COLO829 (cell line): ENCODE measurements around the gene PLA2R1.

ENCODE experiments used
- DNase-seq: peaks from one replicate; pipeline ENCODE4 v3.0.0; 2012; ENCODE audit warnings: low spot score

Gene PLA2R1

DNA sequence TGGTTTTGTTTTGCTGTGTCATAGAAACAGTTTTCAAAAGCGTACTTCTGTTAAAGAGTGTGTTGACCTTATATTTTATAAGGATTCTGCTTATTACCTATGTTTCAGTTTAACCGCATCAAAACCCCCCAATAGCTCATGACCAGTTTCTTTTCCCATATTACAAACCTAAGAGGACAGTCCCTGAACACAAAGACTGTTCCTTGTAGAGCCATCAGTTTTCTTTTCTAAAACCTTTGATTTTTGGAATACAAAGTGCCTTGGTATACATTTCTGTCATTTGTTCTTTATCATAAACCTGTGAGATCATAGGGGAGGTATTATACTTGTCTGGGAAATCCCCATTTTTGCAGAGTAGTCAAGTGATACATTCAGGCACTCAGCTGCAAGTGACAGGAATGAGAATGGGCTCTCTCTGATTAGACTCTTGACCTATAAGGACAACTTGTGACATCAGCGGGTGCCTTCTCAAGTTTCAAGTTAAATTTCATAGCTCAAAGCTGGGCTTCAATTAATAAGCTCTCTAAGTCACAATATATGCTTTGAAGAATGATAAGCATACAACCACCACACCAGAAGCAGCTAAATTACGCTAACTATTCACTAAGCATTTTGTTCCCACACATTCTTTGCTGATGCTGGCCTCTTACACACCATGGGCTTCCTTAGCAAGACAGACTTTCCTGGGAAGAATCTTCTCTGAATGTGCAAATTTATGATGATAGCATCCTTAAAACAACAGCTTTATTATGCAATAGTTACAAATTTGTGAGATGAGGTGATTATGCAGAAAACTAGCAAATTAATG, 167.0 kb downstream of the PLA2R1 start:
- peak; percentile 31 for DNase-seq

DNA sequence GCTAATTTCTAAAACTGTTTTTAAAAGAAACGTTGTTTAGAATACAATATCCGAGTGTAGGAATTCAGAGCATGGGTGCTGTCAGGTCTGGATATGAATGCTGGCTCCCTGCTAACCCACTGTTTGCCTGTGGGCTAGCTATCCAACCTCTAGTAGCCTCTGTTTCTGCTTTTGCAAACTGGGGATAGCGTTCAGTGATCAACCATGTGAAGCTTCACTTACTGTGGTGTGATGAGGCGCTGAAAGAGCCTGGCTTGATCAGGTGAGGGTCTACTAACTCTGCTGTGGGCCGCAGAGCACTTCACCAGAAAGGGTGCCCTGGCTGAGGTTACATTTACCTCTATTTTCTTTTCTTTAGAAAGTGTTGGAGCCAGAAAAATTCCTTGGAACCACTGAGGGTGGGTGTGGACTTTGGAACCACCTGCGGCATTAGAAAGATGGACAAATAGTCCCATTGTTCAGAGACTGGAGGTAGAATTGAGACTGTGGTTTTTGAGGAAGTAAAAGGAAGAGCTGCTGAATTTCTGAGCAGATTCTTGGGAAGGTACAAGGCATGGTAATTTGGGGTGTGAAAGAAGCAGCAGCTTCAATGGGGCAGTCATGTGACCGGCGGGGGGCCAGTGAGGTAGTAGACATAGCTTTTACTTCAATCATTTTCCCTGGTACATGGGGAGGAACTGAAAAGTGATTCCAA, 168.1 kb downstream of the PLA2R1 start:
- no peak for DNase-seq

DNA sequence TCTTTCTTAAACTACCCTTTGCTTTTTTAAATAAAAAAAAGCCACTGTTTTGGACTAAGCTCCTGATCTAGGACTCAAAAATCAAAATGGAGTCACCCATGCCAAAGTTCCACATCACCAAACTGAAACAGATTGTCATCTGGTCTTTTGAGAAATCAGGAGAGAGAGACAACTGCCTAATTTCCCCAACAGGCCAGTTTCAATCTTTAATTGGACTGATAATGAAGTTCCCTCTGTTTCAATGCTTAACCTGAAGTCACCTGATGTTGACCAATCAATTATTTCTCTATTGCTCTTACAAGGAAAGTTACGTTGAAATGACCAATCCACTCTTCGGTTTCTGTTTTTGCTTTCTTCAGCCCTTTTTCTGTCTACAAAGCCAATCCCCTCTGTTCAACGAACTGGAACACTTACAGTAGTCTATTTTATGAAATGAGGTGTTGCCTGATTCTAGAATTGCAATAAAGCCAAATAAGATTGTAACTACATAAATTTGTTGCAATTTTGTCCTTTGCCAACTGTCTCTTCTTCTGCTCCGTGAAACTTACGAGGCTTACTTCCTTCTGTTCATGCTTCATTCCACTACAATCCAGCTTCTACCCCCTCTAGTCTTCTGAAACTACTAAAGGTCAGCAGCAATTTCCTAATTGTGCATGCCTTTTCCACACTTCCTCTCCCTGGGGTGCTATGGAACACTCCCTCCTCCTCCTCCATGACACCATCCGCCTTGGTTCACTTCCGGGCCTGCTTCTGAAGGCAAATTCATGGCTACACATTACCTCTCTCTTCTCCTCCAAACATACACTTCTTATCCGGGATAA, 169.2 kb downstream of the PLA2R1 start:
- DNase-seq, result no peak

DNA sequence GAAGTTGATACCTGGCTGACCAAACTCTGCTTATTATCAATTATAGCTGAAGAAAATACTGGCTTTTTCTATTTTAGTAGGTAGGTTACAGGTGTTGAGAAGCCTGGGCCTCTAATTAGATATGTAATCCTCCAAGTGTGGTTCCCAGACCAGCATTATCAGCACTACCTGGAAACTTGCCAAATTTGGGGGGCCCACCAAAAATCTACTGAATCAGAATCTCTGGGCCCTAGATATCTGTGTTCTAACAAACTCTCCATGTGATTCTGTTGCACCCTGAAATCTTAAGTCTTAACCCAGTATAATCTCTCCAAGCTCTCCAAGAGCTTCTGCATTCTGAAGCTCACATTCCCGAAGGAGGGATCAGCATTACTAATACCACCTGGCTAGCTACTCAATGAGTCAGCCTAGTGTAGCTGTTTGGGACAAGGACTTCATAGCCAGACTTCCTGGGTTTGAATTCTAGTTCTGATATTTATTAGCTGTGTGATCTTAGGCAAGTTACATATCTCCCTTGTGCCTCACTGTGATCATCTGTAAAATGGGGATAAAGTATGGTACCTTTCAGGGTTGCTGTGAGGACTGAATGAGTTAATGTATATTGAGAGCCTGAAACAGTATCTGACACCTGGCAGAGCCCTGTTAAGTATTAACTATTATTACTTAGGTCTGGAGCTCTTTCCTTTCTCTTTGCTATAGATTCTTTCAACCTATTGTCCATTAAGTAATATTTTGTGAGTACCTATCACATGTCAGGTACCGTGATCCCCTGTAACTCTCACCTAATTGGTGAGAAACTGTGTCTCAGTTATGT, 170.3 kb downstream of the PLA2R1 start:
- DNase-seq, result no peak

DNA sequence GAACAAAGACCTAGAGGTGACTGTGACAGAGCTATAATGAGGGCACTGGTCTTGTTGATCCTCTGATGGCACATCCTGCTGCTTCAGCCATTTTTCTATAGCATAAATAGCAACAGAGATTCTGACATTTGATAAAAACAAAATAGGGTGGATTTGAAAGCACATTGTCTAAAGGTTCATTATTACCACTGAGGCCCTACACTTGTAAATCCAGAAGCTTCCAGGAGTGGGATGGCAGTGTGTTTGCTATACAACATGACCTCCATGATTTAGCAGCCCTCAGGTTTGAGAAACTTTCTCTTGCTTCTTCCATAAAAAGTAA, 171.2 kb downstream of the PLA2R1 start:
- DNase-seq, result no peak

DNA sequence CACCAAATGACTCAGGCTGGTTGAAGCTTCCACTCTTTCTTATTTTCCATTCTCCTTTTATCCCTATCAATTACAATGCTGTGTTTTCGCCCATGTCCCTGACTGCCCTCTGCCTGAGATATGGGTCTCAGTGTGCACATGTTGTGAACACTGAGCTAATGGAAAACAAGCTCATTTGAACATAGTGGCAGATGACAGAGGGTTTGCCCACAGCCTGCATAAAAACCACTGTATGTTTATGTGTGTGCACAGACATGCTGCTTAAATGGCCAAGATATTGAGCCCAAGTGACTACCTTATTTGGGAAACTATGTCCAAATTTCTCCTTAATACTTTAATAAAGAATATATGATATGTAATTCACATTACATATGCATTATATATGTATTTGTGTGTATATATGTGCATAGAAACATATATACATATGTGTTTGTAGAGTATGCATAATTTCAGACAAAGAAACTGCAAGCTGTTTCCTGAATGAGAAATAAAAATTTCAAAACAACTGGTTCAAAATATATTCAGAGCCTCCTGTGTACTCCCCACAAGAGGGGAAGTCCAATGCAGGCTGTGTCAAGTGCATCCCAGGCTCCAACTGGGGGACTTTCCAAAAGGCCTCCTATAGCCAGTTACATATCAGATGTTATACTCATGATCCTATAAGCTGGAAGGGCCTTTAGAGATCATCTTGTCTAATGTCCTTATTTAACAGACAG, 171.7 kb downstream of the PLA2R1 start:
- no peak for DNase-seq

DNA sequence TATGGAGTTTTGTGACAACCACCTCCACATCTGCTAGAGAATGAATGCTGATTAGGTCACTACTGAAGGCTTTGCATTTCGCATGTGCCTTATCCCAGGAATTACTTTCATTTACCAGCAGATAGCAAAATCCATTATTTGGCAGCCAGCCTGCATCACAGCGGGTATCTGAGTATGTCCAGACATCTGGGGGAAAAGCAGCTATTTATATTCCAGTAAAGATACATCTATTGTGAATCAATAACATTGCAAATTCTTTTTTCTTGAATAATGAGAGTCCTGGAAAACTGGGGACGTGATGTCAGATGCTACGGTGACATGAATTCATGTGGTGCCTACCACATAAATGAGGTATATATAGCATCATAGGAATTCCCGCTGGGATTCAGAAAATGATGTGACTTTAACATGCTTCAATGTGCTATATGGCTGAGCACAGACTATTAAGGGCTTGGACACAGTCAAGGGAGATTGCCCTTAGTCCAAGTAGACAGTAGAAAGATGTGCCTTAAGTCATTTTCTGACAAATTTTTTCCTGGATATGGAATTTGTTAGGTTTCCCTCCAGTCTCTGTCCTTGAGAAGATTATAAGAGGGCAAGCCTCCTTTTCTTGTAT, 180.2 kb downstream of the PLA2R1 start:
- no peak for DNase-seq
